Activated T-helper 1 cell treated with Interleukin-2 at 50 U/mL for 16 hours (primary cell): ENCODE results near the gene SEMA5B.

ENCODE experiments used
- DNase-seq: peaks from one replicate; pipeline ENCODE4 v3.0.0-alpha.2; 2020; ENCODE audit warnings: low read depth

The SEMA5B gene

DNA sequence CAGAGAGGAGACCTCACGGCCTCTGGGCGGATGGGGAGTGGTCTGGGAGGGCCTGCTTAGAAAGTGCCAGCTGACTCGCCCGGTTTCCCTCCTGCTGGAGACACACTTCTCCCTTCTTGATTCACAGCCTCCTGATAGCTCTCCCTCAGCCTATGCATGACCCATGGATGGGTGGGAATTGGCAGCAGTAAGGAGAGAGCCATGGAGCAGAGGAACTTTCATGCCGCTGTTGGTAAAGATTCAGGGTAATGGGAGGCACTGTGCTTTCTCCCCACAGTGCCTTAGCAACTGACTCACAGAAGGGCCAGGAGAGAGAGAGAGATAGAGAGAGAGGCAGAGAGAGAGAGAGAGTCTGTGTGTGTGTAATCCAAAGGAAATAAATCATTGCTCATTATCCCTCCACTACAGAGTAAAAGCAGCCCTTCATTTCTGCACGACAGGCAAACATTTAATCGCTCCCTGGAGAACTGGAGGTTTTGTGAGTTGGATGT, 82.8 kb downstream of the SEMA5B start:
- DNase-seq = no peak

DNA sequence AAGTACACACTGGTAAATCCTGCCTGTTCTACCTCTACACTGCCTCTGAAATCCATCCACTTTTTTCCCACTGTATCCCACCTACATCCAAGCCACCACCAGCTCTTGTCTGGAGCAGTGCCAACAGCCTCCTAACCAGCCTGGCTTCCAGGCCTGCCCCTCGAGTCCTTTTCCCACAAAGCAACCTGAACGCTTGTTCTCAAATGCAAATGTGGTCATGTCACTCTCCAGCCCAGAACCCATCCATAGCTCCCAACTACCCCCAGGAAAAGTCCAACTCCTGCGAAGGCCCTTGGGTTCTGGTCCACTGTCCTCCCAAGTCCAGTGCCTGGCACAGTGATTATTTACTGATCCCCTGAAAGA, 83.8 kb downstream of the SEMA5B start:
- no peak for DNase-seq

DNA sequence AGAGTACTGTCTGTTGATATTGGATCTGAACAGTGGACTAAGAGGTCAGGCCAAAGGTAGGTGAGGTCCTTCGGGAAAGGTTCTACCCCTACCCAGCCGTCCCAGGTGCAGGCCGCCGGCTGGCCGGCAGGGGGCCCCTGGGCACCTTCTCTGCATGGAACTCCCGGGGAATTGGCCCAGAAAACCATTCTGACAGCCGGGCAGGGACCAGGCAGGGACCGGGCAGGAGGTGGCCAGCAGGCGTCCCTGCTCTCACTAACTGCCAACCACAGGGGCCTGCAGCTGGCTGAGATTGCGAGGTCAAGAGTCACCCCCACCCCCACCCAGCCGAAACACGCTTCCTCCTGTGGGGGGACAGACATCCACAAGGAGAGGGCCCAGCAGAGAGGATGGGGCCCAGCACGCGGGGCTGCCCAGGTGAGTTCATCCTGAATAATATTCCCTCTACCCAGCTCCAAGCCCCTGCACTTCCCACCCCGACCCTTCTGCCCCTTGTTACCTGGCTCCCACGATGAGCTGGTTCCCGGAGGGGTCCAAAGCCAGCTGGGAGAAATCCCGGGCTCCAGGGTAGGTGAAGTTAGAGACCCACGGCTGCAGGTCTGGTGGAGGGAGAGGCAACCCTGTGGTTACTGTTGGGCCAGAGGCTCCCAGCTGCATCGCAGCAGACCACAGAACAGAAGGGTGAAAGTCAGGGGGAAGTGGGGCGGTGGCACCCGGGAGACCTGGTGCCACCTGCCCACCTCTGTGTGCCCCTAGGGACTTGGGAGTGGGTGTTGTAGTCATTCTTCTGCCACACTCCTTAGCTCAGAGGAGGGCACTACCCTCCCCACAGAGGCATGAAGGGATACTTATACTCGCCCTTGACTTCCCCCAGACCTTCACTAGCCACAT, 84.4 kb downstream of the SEMA5B start:
- no peak for DNase-seq

DNA sequence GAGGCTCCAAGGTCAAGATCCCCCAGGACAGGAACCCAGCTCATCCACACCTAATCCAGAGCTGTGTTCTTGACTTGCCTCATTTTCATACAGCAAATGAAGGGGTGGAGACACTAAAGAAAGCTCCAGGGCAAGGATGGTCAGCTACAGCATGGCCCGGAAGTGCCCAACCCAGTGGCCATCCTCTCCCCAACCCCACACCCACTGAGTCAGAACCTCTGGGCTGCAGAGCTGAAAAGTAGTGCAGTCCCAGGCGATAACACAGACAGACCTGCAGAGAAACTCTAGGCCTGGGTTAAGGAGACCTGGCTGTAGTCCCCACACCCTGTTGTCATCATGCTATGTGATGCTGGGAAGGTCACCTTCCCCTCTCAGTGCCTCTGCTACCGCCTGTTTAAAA, 85.3 kb downstream of the SEMA5B start:
- DNase-seq = no peak

DNA sequence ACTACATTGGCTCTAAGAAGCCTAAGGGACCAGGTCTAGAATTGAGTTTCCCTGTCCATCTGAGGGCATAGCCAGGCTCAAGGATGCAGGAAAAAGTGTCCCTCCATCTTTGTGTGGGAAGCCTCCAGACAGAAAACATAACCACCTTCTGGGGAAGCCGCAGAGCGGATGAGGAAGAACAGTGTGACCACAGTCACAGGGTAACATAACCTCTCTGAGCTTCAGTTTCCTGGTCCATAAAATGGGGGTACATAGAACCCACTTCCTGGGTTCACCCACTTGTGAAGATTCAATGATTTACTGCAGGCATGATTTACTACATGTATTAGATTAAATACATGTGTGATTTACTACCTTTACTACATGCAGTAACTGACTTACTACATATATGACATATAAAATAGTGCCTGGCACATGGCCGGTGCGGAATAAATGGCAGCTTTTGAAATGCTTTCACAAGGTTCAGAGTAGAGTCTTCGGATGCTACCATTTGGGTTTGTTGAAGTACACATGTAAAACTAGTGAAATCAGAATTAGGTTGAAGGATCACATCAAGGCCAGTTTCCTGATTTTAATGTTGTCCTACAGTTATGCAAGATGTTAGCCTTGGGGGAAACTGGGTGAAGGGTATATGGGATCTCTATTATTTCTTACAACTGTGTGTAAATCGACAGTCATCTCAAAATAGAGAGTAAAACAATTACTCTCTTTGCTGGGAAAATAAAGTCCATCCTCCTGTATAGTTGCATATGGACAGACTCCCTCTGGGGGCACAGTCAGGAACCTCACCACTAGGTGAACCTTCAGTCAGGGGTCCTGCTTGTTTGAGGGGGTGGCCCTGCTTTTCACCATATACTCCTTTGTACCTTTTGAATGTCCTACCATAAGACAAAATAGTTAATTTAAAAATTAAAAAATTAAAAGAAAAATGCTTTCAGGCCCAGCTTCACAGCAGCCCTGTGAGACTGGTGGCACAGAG, 86.0 kb downstream of the SEMA5B start:
- no peak for DNase-seq

DNA sequence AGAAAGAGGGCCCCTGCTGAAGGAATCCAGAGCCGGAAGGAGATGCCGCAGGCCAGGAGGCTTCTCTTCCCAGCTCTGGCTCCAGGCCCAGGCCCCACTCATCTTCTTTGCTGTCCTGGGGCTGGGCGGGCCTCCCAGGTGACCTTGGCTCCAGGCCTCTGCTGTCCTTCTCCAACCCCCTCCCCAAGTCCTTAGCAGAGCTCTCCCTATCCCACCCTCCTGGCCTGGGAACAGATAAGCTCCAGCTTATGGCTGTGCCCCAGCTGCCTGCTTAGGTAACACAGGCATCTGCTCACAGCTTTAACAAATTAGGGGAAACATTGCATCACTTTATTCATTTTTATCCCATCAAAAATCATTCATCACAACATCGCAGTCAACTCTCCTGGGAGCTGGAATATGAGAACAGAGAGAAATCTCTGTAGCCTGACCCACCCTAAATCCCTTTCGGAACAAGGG, 86.9 kb downstream of the SEMA5B start:
- no peak for DNase-seq

DNA sequence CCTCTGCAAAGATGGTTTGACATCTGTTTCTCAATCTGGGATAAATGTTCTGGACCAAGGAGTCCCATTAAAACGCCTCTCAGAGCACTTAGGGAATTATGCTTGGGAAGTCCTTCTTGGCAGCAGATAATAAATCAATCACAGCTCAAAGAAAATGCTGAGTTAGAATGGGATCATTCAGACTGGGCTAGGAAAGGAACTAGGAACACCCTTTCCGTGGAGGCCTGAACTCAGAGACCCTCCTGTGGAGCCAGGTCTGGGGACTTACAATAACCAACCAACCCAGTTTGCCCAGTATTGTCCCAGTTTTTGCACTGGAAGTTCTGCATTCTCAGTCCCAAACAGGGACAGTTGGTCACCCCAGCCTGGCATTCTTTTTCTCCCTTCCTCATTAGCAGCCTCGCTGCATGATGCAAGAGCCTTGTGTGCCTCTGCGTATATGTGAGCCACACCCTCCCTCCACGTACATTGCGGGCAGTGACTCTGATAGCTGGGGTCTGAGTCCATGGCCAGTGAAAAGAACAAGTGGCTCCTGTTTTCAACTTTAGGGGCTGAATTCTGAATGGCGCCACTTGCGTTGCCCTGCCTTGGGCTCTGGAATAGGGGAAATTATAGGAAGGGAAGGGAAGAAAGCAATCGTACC, 88.7 kb downstream of the SEMA5B start:
- no peak for DNase-seq

DNA sequence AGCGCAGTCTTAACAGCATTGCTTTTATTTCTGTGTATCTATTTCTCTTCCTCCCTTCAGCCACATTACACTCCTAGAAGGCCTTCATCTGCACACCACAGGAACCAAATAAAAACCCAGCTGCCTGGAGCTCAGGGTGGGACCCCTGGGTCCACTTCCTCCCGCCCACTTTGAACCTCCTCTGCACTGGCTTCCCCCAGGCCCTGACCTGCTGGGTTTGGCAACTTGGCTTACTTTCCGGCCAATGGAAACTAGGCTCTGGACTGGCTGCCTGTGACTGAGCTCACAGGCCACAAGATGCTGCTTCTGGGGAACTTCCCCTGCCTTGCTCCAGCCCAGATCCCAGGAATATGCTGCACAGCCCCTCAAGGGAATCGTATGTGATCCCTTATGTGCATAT, 89.8 kb downstream of the SEMA5B start:
- no peak for DNase-seq

DNA sequence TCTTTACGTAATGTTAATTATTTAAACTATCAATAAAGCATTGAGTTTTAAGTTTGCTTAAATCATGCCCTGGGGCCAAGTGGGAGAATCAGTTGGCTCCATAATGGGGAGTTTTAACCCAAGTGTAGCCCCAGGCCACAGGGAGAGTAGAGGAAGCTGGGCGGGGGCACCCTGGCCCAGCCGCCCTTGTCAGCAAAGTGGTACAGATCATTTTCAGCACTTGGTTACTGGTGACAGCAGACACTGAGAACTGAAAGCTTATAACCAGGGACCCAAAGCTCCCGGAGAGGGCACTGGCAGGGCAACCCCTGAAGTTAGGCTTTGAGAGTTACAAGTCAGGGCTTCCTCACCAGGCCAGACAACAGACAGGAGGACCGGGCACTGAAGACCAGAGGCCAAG, 90.6 kb downstream of the SEMA5B start:
- no peak for DNase-seq

DNA sequence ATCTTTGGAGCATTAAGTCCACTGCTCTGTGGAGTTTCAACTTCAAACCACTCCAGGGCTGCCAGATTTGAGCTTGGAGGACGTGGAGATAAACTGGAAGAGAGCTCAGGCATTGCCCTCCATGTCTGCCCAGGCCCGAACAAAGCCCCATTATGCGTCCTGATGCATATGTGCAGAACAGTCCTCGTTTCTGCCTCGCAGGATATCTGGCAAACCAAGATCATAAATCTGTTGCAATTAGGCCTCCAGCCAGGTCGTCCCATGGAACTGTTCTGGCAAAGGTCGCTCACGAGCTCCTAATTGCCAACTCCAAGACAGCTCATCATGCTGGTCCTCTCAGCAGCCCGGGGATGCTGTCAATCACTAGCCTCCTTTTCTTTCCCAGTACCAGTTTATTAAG, 91.2 kb downstream of the SEMA5B start:
- DNase-seq = no peak

DNA sequence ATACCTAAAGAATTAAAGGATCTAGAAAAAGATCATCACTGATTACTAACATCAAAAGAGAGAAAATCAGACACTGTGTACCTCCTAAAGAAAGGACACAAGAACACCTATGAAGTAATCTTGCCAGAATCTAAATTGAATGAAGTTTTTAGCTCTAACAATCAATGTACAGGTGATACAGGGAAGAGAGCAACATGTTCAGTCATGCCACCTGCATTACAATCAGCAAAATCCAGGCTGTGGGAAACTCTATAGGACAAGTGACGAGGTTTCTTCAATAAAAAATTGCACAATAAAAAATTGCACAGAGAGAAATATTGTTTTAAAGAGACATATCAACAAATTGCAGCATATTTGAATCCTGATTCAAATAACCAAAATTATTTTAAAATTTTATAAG, 93.3 kb downstream of the SEMA5B start:
- no peak for DNase-seq

DNA sequence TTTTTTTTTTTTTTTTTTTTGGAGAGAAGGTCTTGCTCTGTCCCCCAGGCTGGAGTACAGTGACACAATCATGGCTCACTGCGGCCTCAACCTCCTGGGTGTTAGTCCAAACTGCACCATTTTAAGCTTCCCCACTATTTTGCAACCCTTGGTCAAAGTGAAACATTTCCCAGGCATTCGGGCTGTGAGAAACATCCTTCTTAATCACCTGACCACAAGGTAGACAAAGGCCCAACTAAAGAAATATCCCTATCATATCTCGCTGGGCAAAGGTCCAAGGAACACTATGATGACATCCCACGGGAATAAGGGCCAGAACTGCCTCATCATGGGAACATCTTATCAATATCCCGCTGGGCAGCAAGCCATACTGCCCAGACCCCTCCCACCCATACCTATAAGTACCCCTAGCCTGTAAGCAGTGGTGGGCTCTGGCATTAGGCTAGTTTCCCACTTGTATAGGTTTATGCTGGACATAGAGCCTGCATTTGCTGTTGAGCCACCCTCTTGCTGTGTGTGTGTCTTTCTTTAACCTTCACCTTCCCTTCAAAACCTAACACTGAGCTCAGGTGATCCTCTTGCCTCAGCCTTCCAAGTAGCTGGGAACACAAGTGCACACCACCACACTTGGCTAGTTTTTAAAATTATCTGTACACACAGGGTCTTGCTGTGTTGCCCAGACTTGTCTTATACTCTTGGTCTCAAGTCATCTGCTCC, 95.2 kb downstream of the SEMA5B start:
- no peak for DNase-seq

DNA sequence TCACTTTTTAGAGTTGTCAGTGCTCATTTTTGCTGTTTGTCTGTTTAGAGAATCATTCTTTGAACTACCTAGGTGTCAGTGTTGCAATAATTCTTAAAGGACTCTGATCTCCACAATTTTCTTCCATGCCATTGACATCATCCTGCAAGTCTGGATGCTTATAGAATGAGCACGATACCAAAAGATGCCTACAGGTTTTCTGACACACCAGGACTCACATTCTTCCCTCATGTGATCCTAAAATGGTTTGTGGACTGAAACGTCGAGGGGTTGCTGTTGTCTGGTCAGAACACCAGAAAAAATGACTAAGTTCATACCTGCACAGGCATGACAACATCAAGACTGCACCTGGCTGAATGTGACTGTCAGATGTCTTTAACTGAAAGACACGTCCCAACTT, 95.9 kb downstream of the SEMA5B start:
- no peak for DNase-seq

DNA sequence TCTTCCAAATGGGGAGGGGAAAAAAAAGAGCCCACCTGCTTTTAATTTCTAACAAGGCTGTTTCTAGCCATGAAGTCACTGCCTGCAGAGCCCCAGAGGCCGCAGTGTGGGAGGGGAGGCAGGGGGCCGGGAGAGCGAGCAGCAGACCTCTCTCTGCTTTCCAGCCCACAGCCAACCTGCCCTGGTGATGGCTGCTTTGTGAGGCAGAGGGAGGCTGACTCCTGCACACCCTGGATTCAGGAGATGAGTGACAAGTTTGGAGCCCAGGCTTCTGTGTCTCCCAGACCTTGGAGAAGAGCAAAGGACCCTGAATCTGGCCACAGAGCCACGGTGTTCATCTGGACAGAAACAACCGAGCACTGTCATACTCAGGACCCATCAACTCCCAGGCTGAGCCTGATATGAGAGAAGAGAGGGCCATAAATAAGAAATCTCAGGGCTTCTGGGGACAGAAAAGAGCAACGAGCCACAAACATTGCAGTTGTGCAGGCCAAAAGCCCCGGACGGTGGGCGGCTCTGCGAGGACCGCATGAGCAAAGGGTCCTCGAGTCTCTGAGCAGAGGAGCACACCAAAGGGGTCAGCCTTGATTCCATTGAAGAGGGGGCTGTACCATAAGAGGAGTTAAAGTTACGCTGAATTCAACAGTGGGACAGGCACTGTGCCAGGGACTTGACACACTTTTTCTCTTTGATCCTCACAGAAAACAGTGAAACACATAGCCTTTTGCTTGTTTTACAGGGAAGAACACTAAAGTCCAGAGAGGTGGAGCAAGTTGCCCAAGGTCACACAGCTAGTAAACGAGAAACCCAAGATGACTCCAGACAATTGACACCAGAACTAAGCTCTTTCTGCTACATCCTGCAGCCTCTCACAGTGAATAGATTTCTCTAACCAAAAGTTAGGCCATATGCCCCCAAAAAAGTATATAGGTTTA, 97.2 kb downstream of the SEMA5B start:
- DNase-seq = no peak

DNA sequence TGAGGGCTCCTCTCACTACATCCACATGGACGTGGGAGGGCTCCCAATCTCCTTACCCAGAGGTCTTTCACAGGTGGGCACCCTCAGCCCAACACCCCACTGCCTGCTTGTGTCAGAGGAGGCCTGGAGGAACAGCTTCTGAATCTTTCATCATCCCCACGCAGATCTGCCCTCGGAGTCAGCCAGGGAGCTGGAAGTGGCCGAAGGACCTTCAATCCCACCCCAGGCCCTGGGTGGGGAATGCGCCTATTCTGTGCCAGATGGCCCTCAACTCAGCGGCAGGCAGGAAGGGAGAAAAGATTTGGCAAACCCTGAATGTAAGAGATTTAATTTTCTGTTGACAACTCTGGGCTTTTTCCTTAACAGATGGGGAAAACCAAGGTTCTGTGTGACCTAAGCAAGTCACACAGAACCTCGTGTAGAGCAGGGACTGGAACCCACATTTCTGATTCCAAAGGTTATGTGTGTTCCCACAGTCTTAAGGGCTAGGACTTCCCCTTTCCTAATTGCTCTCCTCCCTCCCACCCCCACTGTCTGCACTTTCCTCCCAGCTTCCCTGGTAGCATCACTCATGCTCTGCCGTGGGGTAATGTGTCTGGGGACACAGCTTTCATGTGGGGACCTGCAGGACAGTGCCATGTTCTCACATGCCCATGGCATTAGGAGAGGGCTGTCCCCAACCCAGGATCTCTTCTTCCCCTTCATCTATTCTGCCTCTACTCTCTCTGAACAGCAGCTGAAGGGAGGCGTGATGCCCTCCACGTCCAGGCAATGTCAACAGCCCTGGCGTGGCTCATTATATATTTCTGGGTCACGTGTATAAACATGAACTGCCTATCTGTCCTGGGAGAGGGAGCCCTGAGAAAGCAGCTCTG, 98.1 kb downstream of the SEMA5B start:
- no peak for DNase-seq

DNA sequence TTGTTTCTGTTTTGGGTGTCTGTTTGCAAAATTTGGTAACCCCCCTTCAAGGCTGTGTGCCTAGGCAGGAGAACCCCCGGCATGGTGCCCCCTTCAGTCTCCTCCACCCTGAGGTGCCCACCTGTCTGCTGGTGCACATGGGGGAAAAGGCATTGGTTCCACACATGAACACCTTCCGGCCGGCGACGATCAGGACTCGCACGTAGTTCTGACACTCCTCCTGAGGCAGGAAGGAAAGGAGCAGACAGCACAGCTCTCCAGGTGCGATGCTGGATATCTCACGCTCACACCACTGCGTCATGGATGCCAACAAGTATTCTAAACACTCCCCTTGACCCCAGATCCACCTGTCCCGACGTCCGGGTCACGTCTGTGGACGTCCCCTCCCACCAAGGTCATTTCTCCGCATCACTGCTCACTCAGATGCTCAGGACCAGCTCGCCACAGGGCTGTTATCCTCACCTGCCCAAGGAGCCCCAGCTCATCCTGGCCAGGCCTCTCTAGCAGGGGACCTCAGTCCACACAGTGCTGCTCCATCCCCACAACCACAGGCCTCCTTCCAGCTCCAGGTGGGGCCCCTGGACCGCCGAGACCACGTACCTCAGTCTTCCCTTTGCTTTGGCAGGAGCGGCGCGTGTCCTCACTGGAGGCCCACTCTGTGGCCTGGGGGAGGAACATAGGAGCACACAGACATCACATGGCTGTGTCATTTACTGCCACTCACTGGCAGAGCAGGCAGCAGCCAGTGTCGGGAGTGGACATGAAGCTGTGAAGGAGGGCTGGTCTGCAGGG, 99.0 kb downstream of the SEMA5B start:
- DNase-seq = no peak

DNA sequence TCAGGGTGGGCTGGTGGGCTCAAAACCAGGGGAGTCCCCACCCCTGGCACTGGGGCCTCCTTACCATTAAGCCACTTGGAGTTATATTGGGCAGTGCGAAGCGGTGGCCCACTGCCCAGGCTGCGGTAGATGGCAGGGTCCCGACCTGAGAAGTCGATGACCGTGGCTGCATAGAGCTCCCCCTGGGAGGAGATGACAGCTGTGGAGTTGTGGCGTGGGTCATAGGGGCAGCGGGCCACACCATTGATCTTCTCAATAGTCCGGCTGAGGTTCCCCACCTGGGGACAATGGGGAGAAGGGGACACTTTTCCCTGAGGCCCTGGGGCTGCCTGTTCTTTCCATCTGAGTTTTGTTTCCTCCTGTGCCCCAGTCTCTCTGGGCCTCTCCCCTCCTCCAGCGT, 99.8 kb downstream of the SEMA5B start:
- DNase-seq = no peak

DNA sequence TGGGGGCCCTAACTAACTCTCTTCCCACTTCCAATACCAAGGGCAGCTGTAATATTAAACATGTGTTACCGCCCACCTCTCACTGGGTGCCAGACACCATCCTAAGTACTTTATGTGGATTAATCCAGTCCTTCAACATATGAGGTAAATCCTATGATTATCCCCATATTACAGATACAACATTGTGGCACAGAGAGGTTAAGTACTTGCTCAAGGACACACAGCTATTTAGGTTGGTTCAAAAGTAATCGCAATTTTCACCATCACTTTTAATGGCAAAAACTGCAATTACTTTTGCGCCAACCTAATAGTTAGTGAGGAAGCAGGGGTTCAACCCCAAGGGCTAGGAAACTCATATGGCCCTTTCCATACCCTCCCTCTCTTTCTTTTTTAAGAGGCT, 100.8 kb downstream of the SEMA5B start:
- DNase-seq = no peak

DNA sequence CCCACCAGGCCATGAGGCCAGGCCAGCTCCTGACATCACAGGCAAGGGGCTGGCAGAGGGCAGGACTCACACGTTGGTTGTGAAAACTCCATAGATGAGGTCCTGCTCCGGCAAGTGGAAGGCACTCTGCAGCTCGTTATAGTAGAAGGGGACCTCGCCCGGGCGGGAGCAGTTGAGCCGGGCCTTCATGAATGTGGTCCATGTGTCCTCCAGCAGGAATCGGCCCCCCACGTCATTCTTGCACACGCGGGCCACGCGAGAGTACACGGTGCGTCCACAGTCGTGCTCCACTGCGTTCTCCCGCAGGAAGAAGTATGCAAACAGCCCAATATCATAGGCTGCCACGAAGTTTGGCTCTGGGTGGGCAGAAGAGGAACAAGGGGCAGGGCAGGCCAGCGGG, 101.2 kb downstream of the SEMA5B start:
- DNase-seq = no peak
